A549 (cell line): ENCODE data around the gene TMEM106C.

Experiments used
- CEBPB ChIP-seq, 2 experiments: fragments of >200 bp in 1 of 2; sonication (Bioruptor Twin) in 1 of 2; formaldehyde crosslinking in 1 of 2; IDR thresholded peaks; 2 replicates each; pipeline ENCODE4 v1.6.1; 2012 to 2016
- EP300 ChIP-seq, 2 experiments: fragments of >200 bp; sonication (Bioruptor Twin); formaldehyde crosslinking; IDR thresholded peaks; 2 replicates in 1 of 2; 3 replicates in 1 of 2; pipeline ENCODE4 v1.6.1; 2016 to 2017
- HDAC2 ChIP-seq: fragments of 200-600 bp; sonication (generic); IDR thresholded peaks from 2 replicates; pipeline ENCODE4 v1.6.1; 2016
- JUN ChIP-seq, 2 experiments: fragments of >200 bp; sonication (Bioruptor Twin); formaldehyde crosslinking; IDR thresholded peaks; 2 replicates in 1 of 2; 3 replicates in 1 of 2; pipeline ENCODE4 v1.6.1; 2016 to 2017
- MAFK ChIP-seq: fragments of 450-650 bp; IDR thresholded peaks from 2 replicates; pipeline ENCODE4 v1.6.1; 2014; ENCODE audit not compliant: partially characterized antibody
- POLR2A ChIP-seq: IDR thresholded peaks from 2 replicates; pipeline ENCODE4 v1.6.1; 2012; ENCODE audit warnings: mild to moderate bottlenecking, low read length
- TF ChIP-seq, protein P1 (sequence below): fragments of >200 bp; sonication (Bioruptor Twin); formaldehyde crosslinking; IDR thresholded peaks from 3 replicates; pipeline ENCODE4 v1.5.1; 2016

DNA sequence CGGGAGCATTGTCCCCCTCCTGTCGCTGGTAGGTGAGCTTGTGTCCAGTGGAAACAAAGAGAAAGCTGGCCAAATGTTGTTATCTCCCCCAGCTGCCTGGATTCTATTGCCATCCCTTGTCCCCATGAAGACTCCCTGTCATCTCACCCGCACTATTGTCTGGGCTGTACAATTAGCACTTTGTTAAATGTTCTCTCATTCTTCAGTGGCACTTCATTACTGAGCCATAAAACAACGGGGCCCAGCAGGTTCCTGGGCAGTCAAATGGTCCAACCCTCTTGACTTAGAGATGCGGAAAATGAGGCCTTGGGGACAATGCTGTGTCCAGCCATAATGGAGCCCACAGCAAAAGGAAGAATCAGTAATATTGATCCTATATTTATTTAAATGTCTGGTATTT, 54.1 kb downstream of the TMEM106C start:
- TF ChIP-seq, protein P1, sequence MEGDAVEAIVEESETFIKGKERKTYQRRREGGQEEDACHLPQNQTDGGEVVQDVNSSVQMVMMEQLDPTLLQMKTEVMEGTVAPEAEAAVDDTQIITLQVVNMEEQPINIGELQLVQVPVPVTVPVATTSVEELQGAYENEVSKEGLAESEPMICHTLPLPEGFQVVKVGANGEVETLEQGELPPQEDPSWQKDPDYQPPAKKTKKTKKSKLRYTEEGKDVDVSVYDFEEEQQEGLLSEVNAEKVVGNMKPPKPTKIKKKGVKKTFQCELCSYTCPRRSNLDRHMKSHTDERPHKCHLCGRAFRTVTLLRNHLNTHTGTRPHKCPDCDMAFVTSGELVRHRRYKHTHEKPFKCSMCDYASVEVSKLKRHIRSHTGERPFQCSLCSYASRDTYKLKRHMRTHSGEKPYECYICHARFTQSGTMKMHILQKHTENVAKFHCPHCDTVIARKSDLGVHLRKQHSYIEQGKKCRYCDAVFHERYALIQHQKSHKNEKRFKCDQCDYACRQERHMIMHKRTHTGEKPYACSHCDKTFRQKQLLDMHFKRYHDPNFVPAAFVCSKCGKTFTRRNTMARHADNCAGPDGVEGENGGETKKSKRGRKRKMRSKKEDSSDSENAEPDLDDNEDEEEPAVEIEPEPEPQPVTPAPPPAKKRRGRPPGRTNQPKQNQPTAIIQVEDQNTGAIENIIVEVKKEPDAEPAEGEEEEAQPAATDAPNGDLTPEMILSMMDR = no peak
- TF ChIP-seq JUN (IDR thresholded peaks at IDR 0.05) (no peak), HDAC2 (no peak), CEBPB (IDR thresholded peaks at IDR 0.05) (no peak), POLR2A (no peak), EP300 (IDR thresholded peaks at IDR 0.05) (no peak), MAFK (no peak)
